NT2/D1 (cell line): ENCODE measurements around the gene SRP68.

Experiments used
- SUZ12 ChIP-seq: IDR thresholded peaks from 2 replicates; pipeline ENCODE4 v1.6.1; 2011; ENCODE audit not compliant: insufficient read length, insufficient read depth; ENCODE audit errors: extremely low read depth
- YY1 ChIP-seq: IDR thresholded peaks from 2 replicates; pipeline ENCODE4 v1.6.1; 2011; ENCODE audit not compliant: insufficient read length, insufficient read depth
- ZNF274 ChIP-seq: IDR thresholded peaks from 2 replicates; pipeline ENCODE4 v1.6.1; 2011; ENCODE audit warnings: mild to moderate bottlenecking, low read depth, low read length

- TF ChIP-seq ZNF274 (no peak), YY1 (no peak), SUZ12 (no peak)
Observed at GRCh38 chr17:76092526-76093413, 20.5 kb upstream of the SRP68 start.
